Astrocyte (in vitro differentiated cells and primary cell): Measurements from ENCODE around the gene ACTR3C. TPM values are rescaled to one million over a fixed set of nuclear protein-coding genes. Genes with fewer than 3 reads are reported as not detected.
A peak's percentile ranks its signal among the peaks of the same experiment; 100 is the strongest.
"Not testable (repeated sequence)": the region's sequence is repeated elsewhere in the genome, so short reads cannot be mapped to it uniquely, and the experiment has no call there.

ENCODE experiments used
- DNase-seq: peaks from one replicate; pipeline ENCODE4 v3.0.0-alpha.2; 2010; ENCODE audit warnings: low read depth
- FAIRE-seq: peaks from 2 replicates; lab custom pipeline; 2011; peaks lifted over from hg19 to GRCh38; lab: Jason Lieb, UNC
- H2AFZ ChIP-seq: 2 replicates; pipeline ENCODE4 v1.6.0; 2012; ENCODE audit warnings: low read depth, low read length, inconsistent platforms
- H3K27ac ChIP-seq: 2 replicates; pipeline ENCODE4 v1.5.1; 2011; ENCODE audit warnings: low read depth, low read length, inconsistent platforms
- H3K27me3 ChIP-seq: 2 replicates; pipeline ENCODE4 v1.6.0; 2011; ENCODE audit warnings: low read length, inconsistent platforms; ENCODE audit not compliant: insufficient read depth
- H3K36me3 ChIP-seq: 2 replicates; pipeline ENCODE4 v1.5.1; 2011; ENCODE audit warnings: low read length, inconsistent platforms; ENCODE audit not compliant: insufficient read depth
- H3K4me1 ChIP-seq: 2 replicates; pipeline ENCODE4 v1.5.1; 2011; ENCODE audit warnings: low read length, inconsistent platforms; ENCODE audit not compliant: insufficient read depth
- H3K4me2 ChIP-seq: 2 replicates; pipeline ENCODE4 v1.6.0; 2012; ENCODE audit warnings: low read length, inconsistent platforms
- H3K4me3 ChIP-seq: 2 replicates; pipeline ENCODE4 v1.5.1; 2011; ENCODE audit warnings: low read depth, mild to moderate bottlenecking, low read length, inconsistent platforms; ENCODE audit not compliant: insufficient read depth
- H3K79me2 ChIP-seq: 2 replicates; pipeline ENCODE4 v1.6.0; 2012; ENCODE audit warnings: mild to moderate bottlenecking, low read length, inconsistent platforms; ENCODE audit not compliant: insufficient read depth
- H3K9ac ChIP-seq: 2 replicates; pipeline ENCODE4 v1.6.0; 2012; ENCODE audit warnings: mild to moderate bottlenecking, low read length, inconsistent platforms
- H3K9me3 ChIP-seq: 2 replicates; pipeline ENCODE4 v1.5.1; 2012; ENCODE audit warnings: low read depth, mild to moderate bottlenecking, low read length, inconsistent platforms; ENCODE audit not compliant: insufficient read depth
- H4K20me1 ChIP-seq: 2 replicates; pipeline ENCODE4 v1.6.0; 2012; ENCODE audit warnings: low read length, inconsistent platforms; ENCODE audit not compliant: insufficient read depth
- H3K27ac Mint-ChIP-seq: one replicate; pipeline ENCODE4 v1.8.0; 2021; ENCODE audit warnings: mild to moderate bottlenecking, mixed read lengths; ENCODE audit not compliant: unreplicated experiment
- H3K27me3 Mint-ChIP-seq: one replicate; pipeline ENCODE4 v1.8.0; 2021; ENCODE audit warnings: low read depth, mixed read lengths; ENCODE audit not compliant: unreplicated experiment
- H3K36me3 Mint-ChIP-seq: one replicate; pipeline ENCODE4 v1.8.0; 2021; ENCODE audit warnings: low read depth, mixed read lengths; ENCODE audit not compliant: unreplicated experiment
- H3K4me1 Mint-ChIP-seq: one replicate; pipeline ENCODE4 v1.8.0; 2021; ENCODE audit warnings: low read depth, mixed read lengths; ENCODE audit not compliant: unreplicated experiment
- H3K4me3 Mint-ChIP-seq: one replicate; pipeline ENCODE4 v1.8.0; 2021; ENCODE audit warnings: mild to moderate bottlenecking, moderate library complexity, mixed read lengths; ENCODE audit not compliant: unreplicated experiment
- H3K9me3 Mint-ChIP-seq: one replicate; pipeline ENCODE4 v1.8.0; 2021; ENCODE audit warnings: mild to moderate bottlenecking, mixed read lengths; ENCODE audit not compliant: unreplicated experiment
- EZH2 ChIP-seq: IDR thresholded peaks from 2 replicates; pipeline ENCODE4 v1.6.1; 2012; ENCODE audit warnings: mild to moderate bottlenecking, low read length, inconsistent platforms; ENCODE audit not compliant: insufficient read depth
- total RNA-seq: library from RNA; stranded (reverse); gene quantifications from 2 replicates; pipeline ENCODE4 v1.2.1, GENCODE V29; 2021
- TF ChIP-seq, protein P1 (sequence below): IDR thresholded peaks from 2 replicates; pipeline ENCODE4 v1.5.1; 2011; ENCODE audit warnings: low read depth, mild to moderate bottlenecking, inconsistent platforms, low read length, moderate library complexity; ENCODE audit not compliant: insufficient read depth

The ACTR3C gene
- total RNA-seq, 1 donor from 2014 or later = 0.25 TPM

DNA sequence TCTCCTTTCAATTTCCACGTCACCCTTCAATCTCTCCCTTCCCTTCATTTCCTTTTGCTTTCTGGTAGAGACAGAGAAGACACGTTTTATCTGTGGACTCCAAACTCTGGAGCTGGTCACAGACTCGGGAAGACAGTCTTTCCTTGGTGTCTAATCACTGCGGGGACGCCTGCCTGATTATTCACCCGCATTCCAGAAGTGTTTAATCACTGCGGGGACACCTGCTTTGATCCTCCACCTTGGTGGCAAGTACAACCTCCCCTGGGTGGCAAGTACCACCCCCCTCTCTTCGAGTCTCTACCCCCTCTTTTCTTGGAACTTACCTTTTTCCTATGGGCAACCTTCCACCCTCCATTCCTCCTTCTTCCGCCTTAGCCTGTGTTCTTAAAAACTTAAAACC, 15.4 kb downstream of the ACTR3C start:
- no peak overlapping the region for H2AFZ ChIP-seq
- FAIRE-seq = no peak
- peaks cover 15% of the 10 kb centered on the region for H3K4me1 Mint-ChIP-seq
- H3K27me3 Mint-ChIP-seq = no peaks in the 10 kb centered on the region
- H3K36me3 ChIP-seq = no peaks in the 10 kb centered on the region
- H3K4me2 ChIP-seq = no peak overlapping the region
- no peaks in the 10 kb centered on the region for H3K79me2 ChIP-seq
- DNase-seq = no peak
- H3K4me3 ChIP-seq = no peak overlapping the region
- H3K4me3 Mint-ChIP-seq = peak overlapping the region; percentile 23
- H3K9me3 Mint-ChIP-seq = no peaks in the 10 kb centered on the region
- H3K4me1 ChIP-seq = peaks cover 2% of the 10 kb centered on the region
- no peaks in the 10 kb centered on the region for H3K36me3 Mint-ChIP-seq
- H4K20me1 ChIP-seq = no peaks in the 10 kb centered on the region
- no peaks in the 10 kb centered on the region for H3K9me3 ChIP-seq
- TF ChIP-seq, protein P1, sequence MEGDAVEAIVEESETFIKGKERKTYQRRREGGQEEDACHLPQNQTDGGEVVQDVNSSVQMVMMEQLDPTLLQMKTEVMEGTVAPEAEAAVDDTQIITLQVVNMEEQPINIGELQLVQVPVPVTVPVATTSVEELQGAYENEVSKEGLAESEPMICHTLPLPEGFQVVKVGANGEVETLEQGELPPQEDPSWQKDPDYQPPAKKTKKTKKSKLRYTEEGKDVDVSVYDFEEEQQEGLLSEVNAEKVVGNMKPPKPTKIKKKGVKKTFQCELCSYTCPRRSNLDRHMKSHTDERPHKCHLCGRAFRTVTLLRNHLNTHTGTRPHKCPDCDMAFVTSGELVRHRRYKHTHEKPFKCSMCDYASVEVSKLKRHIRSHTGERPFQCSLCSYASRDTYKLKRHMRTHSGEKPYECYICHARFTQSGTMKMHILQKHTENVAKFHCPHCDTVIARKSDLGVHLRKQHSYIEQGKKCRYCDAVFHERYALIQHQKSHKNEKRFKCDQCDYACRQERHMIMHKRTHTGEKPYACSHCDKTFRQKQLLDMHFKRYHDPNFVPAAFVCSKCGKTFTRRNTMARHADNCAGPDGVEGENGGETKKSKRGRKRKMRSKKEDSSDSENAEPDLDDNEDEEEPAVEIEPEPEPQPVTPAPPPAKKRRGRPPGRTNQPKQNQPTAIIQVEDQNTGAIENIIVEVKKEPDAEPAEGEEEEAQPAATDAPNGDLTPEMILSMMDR = no peak
- no peak for TF ChIP-seq EZH2
- H3K27me3 ChIP-seq = no peaks in the 10 kb centered on the region
- H3K27ac ChIP-seq = no peak overlapping the region
- peak overlapping the region; percentile 1 for H3K27ac Mint-ChIP-seq
- no peak overlapping the region for H3K9ac ChIP-seq

GRCh38 chr7:150307129-150307528, 16.2 kb downstream of the ACTR3C start:
- H3K27me3 Mint-ChIP-seq = no peaks in the 10 kb centered on the region

GRCh38 chr7:150306377-150306776, 17.0 kb downstream of the ACTR3C start:
- not testable (repeated sequence) for H3K27me3 ChIP-seq, H3K4me3 ChIP-seq, H3K27me3 Mint-ChIP-seq, H3K27ac ChIP-seq, FAIRE-seq, H3K27ac Mint-ChIP-seq, H3K4me1 ChIP-seq, H4K20me1 ChIP-seq, H3K36me3 ChIP-seq, H3K9ac ChIP-seq, H3K9me3 Mint-ChIP-seq, DNase-seq, H3K36me3 Mint-ChIP-seq, H3K4me3 Mint-ChIP-seq, H3K4me2 ChIP-seq, H3K79me2 ChIP-seq, H3K9me3 ChIP-seq, H2AFZ ChIP-seq
- peaks cover 16% of the 10 kb centered on the region for H3K4me1 Mint-ChIP-seq

More at GRCh38 chr7:150307129-150307528, 16.2 kb downstream of the ACTR3C start:
- DNase-seq (no peak), FAIRE-seq (no peak)
- no peak overlapping the region for H3K4me2 ChIP-seq
- peak overlapping the region; percentile 60 for H3K27ac Mint-ChIP-seq
- TF ChIP-seq EZH2 = no peak
- TF ChIP-seq, protein P1 = no peak
- H3K36me3 Mint-ChIP-seq = no peaks in the 10 kb centered on the region
- no peaks in the 10 kb centered on the region for H4K20me1 ChIP-seq
- no peak overlapping the region for H3K4me3 Mint-ChIP-seq
- no peak overlapping the region for H3K27ac ChIP-seq
- no peaks in the 10 kb centered on the region for H3K9me3 ChIP-seq
- H3K9ac ChIP-seq = no peak overlapping the region
- H3K4me3 ChIP-seq = no peak overlapping the region
- no peaks in the 10 kb centered on the region for H3K27me3 ChIP-seq
- H3K4me1 Mint-ChIP-seq = peaks cover 16% of the 10 kb centered on the region
- H3K36me3 ChIP-seq = no peaks in the 10 kb centered on the region
- no peaks in the 10 kb centered on the region for H3K9me3 Mint-ChIP-seq
- H3K79me2 ChIP-seq = no peaks in the 10 kb centered on the region
- no peaks in the 10 kb centered on the region for H3K4me1 ChIP-seq
- H2AFZ ChIP-seq = no peak overlapping the region

DNA sequence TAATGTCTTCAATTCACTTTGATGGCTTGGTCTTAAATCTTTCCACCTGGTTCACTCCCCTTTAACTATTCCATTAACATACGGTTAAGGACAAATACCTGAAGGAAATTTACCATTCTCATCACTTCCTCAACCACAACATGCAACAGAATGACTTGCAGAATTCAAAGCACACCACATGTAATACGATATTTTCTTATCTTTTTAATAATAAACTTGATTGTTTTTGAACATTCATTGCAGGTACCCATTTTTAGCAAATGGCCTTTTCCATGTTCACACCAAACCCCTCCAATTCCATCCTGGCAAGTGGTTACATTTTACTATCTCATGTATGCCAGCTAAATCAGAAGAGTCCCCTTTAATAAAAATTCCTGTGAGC, 17.5 kb downstream of the ACTR3C start:
- FAIRE-seq, H3K27ac Mint-ChIP-seq: not testable (repeated sequence)

GRCh38 chr7:150305259-150305902, 18.0 kb downstream of the ACTR3C start:
- not testable (repeated sequence) for H3K9me3 Mint-ChIP-seq, H3K27ac ChIP-seq, H3K27me3 ChIP-seq, H4K20me1 ChIP-seq, H3K27me3 Mint-ChIP-seq, H3K4me1 ChIP-seq, H3K4me2 ChIP-seq, H2AFZ ChIP-seq, H3K4me3 ChIP-seq, H3K36me3 Mint-ChIP-seq, H3K36me3 ChIP-seq, H3K4me3 Mint-ChIP-seq, FAIRE-seq, H3K9ac ChIP-seq, DNase-seq, H3K79me2 ChIP-seq, H3K9me3 ChIP-seq, H3K27ac Mint-ChIP-seq
- H3K4me1 Mint-ChIP-seq = peaks cover 16% of the 10 kb centered on the region

More for the DNA sequence above, 17.5 kb downstream of the ACTR3C start:
- H3K9me3 ChIP-seq, H3K27ac ChIP-seq, H3K79me2 ChIP-seq, H3K4me1 ChIP-seq, H3K36me3 ChIP-seq, H3K9ac ChIP-seq, H3K4me2 ChIP-seq, H3K9me3 Mint-ChIP-seq, H3K27me3 ChIP-seq, DNase-seq, H4K20me1 ChIP-seq, H3K4me3 Mint-ChIP-seq, H2AFZ ChIP-seq, H3K4me3 ChIP-seq, H3K27me3 Mint-ChIP-seq, H3K36me3 Mint-ChIP-seq: not testable (repeated sequence)
- H3K4me1 Mint-ChIP-seq = peaks cover 16% of the 10 kb centered on the region
